HPDE6-E6E7 (cell line): ENCODE results near the gene ZKSCAN2.

Source experiments
- DNase-seq: peaks from one replicate; pipeline ENCODE4 v3.0.0; 2011; ENCODE audit warnings: missing footprints; ENCODE audit errors: extremely low spot score

The ZKSCAN2 gene

DNA sequence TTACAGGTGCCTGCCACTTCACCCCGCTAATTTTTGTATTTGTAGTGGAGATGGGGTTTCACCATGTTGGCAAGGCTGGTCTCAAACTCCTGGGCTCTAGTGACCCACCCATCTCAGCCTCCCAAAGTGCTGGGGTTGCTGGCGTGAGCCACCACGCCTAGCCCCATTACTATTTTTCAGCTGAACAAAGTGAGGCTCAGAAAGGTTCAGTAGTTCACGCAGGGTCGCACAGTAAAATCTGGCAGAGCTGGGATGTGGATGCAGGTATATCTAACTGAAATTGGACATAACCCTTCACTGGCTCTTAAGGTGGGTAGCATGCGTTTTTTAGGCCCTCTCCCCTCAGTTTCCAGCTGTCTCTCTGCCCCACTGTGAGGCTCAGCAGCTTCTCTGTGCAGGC lies 33.7 kb downstream of the ZKSCAN2 start:
- no peak for DNase-seq

GRCh38 chr16:25222959-25223358 lies 34.7 kb downstream of the ZKSCAN2 start:
- DNase-seq: no peak

DNA sequence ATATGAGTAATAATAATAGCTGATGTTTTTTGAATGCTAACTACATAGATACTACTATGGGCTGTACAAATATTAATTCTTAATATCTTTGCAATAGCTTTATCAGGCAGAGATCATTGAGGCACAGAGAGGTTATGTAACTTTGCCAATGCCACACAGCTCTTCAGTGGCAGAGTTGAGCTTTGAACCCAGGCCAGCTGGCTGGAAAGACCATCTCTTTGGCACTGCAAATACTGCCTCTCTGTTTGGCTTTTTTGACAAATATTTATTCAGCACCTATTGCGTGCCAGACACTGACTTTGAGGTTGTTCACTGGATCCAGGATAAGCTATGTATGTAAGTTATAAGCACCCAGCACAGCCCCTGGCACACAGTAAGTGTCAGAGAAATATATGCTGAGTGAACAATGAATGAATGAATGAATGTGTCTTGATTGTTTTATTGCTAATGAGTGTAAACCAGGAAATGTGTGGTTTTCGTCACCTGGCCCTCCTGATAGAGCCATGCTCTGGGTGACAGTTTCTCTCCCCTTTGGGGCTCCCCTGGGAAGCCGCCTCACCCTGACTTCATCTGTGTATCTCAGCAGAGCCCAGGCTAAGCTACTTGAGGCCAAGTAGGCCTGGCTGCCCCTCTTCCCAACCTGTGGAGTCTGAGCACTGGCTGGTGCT lies 38.4 kb downstream of the ZKSCAN2 start:
- DNase-seq: no peak

GRCh38 chr16:25217921-25218320 lies 39.7 kb downstream of the ZKSCAN2 start:
- DNase-seq: no peak

GRCh38 chr16:25217112-25217511 lies 40.5 kb downstream of the ZKSCAN2 start:
- DNase-seq: no peak

- DNase-seq: no peak
These were observed 43.8 kb downstream of the ZKSCAN2 start for GRCh38 chr16:25213709-25214397.

DNA sequence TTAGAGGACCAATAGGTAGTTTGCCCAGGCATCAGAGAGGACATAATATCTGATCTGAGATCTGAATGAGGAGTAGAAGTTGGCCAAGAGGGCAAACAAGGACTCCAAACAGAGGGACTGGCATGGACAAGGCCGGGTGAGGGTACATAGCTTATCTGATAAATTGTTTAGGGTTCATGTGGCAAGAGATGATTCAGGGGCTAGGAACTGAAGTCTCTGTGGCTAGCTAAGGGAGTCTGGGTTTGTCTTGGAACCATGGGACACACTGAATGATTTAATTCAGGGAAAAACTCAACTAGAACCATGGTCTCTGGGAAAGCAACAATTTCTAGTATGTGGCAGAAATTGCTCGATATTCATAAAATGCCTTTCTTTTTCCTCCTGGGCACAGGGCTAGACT lies 45.0 kb downstream of the ZKSCAN2 start:
- no peak for DNase-seq

GRCh38 chr16:25210758-25211157 lies 46.9 kb downstream of the ZKSCAN2 start:
- no peak for DNase-seq

GRCh38 chr16:25199457-25199856 lies 58.2 kb downstream of the ZKSCAN2 start:
- DNase-seq: no peak

DNA sequence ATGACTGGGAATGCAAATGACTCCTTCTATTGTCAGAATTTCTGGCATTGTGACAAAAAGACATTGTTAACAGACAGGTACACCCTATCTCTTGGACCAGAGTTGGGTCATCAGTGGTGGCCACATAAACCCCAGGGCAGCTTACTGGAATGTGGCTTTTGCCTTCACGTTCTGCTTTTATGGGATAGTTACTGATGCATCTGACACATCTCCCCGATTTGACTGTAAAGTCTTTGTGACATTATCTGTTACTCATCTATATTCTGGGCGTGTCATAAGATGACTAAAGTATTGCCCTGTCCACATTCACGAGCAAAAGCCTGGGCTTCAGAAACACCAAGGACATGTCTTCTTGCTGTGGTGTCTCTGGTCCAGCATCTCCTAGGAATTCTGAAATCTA lies 59.6 kb downstream of the ZKSCAN2 start:
- DNase-seq: no peak

GRCh38 chr16:25194273-25194878 lies 63.3 kb downstream of the ZKSCAN2 start:
- no peak for DNase-seq

- DNase-seq: no peak
These were observed 65.5 kb downstream of the ZKSCAN2 start for GRCh38 chr16:25192096-25192495.

DNA sequence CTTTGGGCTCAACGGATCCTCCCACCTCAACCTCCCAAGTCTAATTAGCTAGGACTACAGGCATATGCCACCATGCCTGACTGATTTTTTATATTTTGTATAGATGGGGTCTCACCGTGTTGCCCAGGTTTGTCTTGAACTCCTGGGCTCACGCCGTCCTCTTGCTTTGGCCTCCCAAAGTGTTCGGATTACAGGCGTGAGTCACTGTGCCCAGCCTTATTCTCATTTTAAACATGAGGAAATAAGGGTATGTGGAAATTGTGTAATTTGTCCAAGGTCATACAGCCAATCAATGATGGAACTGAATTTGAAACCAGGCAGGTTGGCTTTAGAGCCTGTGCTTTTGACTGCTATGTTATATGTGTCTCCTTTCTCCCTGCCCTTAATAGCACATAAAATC lies 68.3 kb downstream of the ZKSCAN2 start:
- no peak for DNase-seq

DNA sequence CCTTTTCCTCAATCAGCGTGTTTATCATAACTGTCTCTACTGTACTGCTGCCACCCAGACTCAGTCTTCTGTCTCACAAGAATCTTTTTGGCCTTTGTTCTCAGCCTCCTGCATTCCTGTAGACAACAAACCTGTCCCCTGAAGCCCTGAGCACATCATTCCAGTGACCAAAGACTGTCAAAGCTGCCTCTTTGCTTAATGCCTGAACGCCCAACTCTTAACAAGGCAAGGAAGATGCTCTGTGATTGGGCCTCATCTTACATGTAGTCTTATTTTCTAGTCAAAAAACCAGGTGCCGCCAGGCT lies 70.2 kb downstream of the ZKSCAN2 start:
- DNase-seq: no peak
